Fibroblast of pulmonary artery (primary cell): Measurements from ENCODE around the gene CBLB.
"Not testable (repeated sequence)": the region's sequence is repeated elsewhere in the genome, so short reads cannot be mapped to it uniquely, and the experiment has no call there.

Experiments
- DNase-seq: peaks from one replicate; pipeline ENCODE4 v3.0.0-alpha.2; 2010; ENCODE audit warnings: low read depth
- H3K4me3 ChIP-seq: replicated peaks from 2 replicates; pipeline ENCODE4 v1.5.1; 2011; ENCODE audit warnings: low read depth, mild to moderate bottlenecking, control low read depth, low read length, moderate library complexity
- TF ChIP-seq, protein P1 (sequence below): IDR thresholded peaks from 2 replicates; pipeline ENCODE4 v1.5.1; 2011; ENCODE audit warnings: mild to moderate bottlenecking, control low read depth, low read length, inconsistent platforms; ENCODE audit errors: missing control alignments

Gene CBLB

GRCh38 chr3:105764378-105765307 lies 104.2 kb downstream of the CBLB start:
- no peak for DNase-seq
- TF ChIP-seq, protein P1, sequence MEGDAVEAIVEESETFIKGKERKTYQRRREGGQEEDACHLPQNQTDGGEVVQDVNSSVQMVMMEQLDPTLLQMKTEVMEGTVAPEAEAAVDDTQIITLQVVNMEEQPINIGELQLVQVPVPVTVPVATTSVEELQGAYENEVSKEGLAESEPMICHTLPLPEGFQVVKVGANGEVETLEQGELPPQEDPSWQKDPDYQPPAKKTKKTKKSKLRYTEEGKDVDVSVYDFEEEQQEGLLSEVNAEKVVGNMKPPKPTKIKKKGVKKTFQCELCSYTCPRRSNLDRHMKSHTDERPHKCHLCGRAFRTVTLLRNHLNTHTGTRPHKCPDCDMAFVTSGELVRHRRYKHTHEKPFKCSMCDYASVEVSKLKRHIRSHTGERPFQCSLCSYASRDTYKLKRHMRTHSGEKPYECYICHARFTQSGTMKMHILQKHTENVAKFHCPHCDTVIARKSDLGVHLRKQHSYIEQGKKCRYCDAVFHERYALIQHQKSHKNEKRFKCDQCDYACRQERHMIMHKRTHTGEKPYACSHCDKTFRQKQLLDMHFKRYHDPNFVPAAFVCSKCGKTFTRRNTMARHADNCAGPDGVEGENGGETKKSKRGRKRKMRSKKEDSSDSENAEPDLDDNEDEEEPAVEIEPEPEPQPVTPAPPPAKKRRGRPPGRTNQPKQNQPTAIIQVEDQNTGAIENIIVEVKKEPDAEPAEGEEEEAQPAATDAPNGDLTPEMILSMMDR: no peak
- H3K4me3 ChIP-seq: no peak overlapping the region

DNA sequence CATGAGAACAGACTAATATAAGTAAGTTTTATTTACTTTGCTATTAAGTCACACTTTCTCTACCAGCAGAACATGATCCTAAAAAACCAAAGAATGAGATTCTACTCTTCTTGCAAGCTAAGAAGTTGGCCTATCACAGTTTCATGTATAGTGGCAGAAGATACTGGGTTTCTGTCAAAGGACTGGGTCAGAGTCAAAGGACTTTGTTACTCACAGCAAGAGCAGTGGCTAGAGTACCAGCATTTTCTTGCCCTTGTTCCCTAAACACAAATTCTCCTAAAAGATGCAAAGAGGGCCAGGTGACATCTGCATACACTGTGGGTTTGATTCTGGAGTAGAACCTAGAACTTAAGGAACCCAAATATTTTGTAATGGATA lies 105.2 kb downstream of the CBLB start:
- no peak overlapping the region for H3K4me3 ChIP-seq
- TF ChIP-seq, protein P1: no peak
- DNase-seq: no peak

DNA sequence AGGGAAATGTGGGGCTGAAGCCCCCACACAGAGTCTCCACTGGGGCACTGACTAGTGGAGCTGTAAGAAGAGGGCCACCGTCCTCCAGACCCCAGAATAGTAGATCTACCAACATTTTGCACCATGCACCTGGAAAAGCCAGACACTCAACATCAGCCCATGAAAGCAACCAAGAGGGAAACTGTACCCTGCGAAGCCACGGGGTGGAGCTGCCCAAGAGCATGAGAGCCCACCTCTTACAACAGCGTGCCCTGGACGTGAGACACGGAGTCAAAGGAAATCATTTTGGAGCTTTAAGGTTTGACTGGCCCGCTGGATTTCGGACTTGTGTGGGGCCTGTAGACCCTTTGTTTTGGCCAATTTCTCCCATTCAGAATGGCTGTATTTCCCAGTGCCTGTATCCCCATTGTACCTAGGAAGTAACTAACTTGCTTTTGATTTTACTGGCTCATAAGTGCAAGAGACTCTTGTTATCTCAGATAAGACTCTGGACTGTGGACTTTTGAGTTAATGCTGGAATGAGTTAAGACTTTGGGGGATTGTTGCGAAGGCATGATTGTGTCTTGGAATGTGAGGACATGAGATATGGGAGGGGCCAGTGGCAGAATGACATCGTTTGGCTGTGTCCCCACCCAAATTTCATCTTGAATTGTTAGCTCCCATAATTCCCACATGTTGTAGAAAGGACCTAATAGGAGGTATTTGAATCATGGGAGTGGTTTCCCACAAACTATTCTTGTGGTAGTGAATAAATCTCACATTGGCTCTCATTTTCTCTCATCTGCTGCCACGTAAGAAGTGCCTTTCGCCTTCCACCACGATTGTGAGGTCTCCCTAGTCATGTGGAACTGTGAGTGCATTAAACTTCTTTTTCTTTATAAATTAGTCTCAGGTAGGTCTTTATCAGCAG lies 105.8 kb downstream of the CBLB start:
- TF ChIP-seq, protein P1: no peak
- H3K4me3 ChIP-seq: no peak overlapping the region
- DNase-seq: no peak

- DNase-seq, H3K4me3 ChIP-seq: not testable (repeated sequence)
Observed at GRCh38 chr3:105762214-105762613, 106.6 kb downstream of the CBLB start.

GRCh38 chr3:105759442-105760078 lies 109.3 kb downstream of the CBLB start:
- TF ChIP-seq, protein P1: no peak
- no peak overlapping the region for H3K4me3 ChIP-seq
- no peak for DNase-seq

DNA sequence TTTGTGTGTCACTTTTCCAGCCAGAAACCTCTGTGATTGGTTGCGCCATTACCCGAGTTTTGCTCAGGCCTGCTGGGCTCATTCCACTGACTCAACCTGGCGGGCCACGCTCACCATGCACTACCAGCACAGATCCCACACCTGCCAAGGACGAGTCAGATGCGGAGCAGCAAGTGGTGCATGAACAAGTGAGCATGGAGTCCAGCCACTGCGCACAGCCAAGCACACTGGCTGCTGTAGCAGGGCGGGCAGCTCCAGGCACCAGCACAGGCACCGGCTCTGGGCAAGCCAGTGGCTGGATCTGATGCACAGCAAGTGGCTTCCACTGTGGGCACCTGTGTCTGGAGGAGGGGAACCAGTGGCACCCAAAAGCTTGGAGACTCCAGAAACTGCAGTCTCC lies 110.4 kb downstream of the CBLB start:
- no peak overlapping the region for H3K4me3 ChIP-seq
- DNase-seq: no peak
- TF ChIP-seq, protein P1: no peak
